ENCODE measurements around the gene CRACDL. TPM values are rescaled to one million over a fixed set of nuclear protein-coding genes. Genes with fewer than 3 reads are reported as not detected.
A peak's percentile ranks its signal among the peaks of the same experiment; 100 is the strongest.

CRACDL gene
- total RNA-seq, 4 donors from 2014 or later, result 10.9 to 22.6 (median 14.0) TPM

- intact Hi-C loops (cut with DNase I; ENCODE audit: low total_unique reads), result no loop called here
These were observed 110.2 kb downstream of the CRACDL start for GRCh38 chr2:98825858-98826257.

DNA sequence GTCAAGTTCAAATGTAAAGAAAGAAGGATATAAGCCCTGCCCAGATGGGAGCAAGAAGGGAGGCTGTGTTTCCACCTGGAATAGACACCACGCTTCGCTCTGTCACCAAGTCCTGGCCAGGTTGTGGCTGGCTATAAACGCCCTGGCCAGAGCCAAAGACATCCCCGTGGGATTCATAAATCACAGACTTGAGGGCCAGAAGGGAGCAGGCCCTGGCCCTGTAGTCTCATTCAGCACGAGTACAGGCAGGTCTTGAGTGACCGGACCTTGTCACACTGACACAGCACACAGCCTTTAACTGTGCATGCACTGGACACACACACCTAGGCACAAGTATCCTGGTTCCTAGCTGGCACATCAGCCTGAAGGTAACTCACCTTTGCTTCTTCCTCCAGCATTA is 110.6 kb downstream of the CRACDL start:
- no peak overlapping the region for H3K4me3 ChIP-seq (ENCODE audit: low read depth, poor library complexity, severe bottlenecking)
- TF ChIP-seq POLR2A (IDR thresholded peaks at IDR 0.05), result no peak
- TF ChIP-seq, protein P1, sequence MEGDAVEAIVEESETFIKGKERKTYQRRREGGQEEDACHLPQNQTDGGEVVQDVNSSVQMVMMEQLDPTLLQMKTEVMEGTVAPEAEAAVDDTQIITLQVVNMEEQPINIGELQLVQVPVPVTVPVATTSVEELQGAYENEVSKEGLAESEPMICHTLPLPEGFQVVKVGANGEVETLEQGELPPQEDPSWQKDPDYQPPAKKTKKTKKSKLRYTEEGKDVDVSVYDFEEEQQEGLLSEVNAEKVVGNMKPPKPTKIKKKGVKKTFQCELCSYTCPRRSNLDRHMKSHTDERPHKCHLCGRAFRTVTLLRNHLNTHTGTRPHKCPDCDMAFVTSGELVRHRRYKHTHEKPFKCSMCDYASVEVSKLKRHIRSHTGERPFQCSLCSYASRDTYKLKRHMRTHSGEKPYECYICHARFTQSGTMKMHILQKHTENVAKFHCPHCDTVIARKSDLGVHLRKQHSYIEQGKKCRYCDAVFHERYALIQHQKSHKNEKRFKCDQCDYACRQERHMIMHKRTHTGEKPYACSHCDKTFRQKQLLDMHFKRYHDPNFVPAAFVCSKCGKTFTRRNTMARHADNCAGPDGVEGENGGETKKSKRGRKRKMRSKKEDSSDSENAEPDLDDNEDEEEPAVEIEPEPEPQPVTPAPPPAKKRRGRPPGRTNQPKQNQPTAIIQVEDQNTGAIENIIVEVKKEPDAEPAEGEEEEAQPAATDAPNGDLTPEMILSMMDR (IDR thresholded peaks at IDR 0.05), result no peak
- intact Hi-C loops (cut with DNase I; ENCODE audit: low total_unique reads), result no loop called here
- WGBS, 2 donors, result 73 to 85% methylated on average over 6 of the region's 6 CpGs
- DNase-seq (ENCODE audit: low spot score in 2 of 2), result peak in 1 of 2 donors; percentile 56

More at GRCh38 chr2:98825858-98826257, 110.2 kb downstream of the CRACDL start:
- DNase-seq (ENCODE audit: low spot score in 2 of 2), result peak in 1 of 2 donors; percentile 50
- no peak overlapping the region for H3K4me3 ChIP-seq (ENCODE audit: low read depth, poor library complexity, severe bottlenecking)
- WGBS, 2 donors, result 94 to 98% methylated on average over 6 of the region's 6 CpGs
- TF ChIP-seq, protein P1 (IDR thresholded peaks at IDR 0.05), result no peak
- no peak for TF ChIP-seq POLR2A (IDR thresholded peaks at IDR 0.05)

GRCh38 chr2:98825020-98825350 is 111.0 kb downstream of the CRACDL start:
- DNase-seq (ENCODE audit: low spot score in 2 of 2), result peak in 1 of 2 donors; percentile 70
- H3K4me3 ChIP-seq (ENCODE audit: low read depth, poor library complexity, severe bottlenecking), result no peak overlapping the region
- intact Hi-C loops (cut with DNase I; ENCODE audit: low total_unique reads), result no loop called here
- 89 to 90% methylated on average over 3 of the region's 3 CpGs for WGBS, 2 donors
- TF ChIP-seq POLR2A (IDR thresholded peaks at IDR 0.05), result no peak
- TF ChIP-seq, protein P1 (IDR thresholded peaks at IDR 0.05), result no peak

DNA sequence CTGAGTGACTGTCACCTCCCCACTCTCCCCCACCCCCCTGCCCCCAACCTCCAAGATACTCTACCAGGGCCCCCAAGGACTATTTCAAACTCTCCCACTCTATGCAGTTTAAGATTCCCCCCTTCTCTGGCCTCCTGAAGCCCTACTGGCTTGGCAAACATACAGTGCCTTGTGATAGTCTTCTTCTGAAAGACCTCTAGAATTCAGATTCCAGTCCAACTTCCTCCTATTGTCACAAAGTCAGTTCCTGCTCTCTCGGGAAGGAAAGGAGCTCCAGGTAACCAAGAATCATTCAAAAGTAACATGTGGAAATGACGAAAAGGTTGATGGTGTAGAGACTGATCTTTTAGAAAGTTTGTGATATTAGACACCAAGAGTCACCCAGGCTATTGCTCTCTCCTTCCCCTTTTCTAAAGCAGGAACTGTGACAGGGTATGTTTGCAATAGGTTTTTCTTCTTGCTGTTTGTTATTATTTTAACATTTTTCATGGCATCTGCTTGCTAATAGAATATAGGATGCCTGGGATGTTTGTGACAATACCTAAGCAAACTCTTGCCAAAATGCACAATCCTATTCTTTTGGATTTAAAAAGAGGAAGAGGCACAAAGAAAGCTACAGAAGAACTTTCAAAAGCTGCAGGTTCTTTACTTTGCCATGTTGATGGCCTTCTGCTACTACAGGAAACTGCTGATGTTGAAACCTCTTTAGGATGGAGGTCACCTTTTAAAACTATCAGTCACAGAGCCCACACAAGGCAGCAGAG is 111.6 kb downstream of the CRACDL start:
- WGBS, 2 donors, result 75 to 76% methylated on average over 2 of the region's 2 CpGs
- H3K4me3 ChIP-seq (ENCODE audit: low read depth, poor library complexity, severe bottlenecking), result no peak overlapping the region

GRCh38 chr2:98823196-98824170 is 112.5 kb downstream of the CRACDL start:
- peak overlapping the region; percentile 18 for H3K4me3 ChIP-seq (ENCODE audit: low read depth, poor library complexity, severe bottlenecking)
- DNase-seq (ENCODE audit: low spot score in 2 of 2), result peak in 1 of 2 donors; percentile 46
- 40 to 56% methylated on average over 16 to 30 of the region's 40 CpGs for WGBS, 2 donors
- TF ChIP-seq, protein P1 (IDR thresholded peaks at IDR 0.05), result no peak
- no peak for TF ChIP-seq POLR2A (IDR thresholded peaks at IDR 0.05)
- intact Hi-C loops (cut with DNase I; ENCODE audit: low total_unique reads), result no loop called here

More for the DNA sequence above, 111.6 kb downstream of the CRACDL start:
- DNase-seq (ENCODE audit: low spot score in 2 of 2), result peak in 1 of 2 donors; percentile 46
- intact Hi-C loops (cut with DNase I; ENCODE audit: low total_unique reads), result no loop called here
- TF ChIP-seq POLR2A (IDR thresholded peaks at IDR 0.05), result no peak
- TF ChIP-seq, protein P1 (IDR thresholded peaks at IDR 0.05), result no peak
